ENCODE data around the gene OGFR. TPM values are rescaled to one million over a fixed set of nuclear protein-coding genes. Genes with fewer than 3 reads are reported as not detected.
A peak's percentile ranks its signal among the peaks of the same experiment; 100 is the strongest.

The OGFR gene
- total RNA-seq, 1 experiment from 2014 or later, result 47.3 TPM

GRCh38 chr20:62765432-62766070 lies 39.1 kb upstream of the OGFR start:
- in situ Hi-C loops (cut with HindIII; ENCODE audit: low pct_unique_long_range_greater_than_20kb, low sequenced_read_pairs) (no loop called here), intact Hi-C loops (cut with micrococcal nuclease; ENCODE audit: unreplicated experiment) (no loop called here)
- ATAC-seq, result peak; percentile 11
- Histone ChIP-seq H3K9me3 (ENCODE audit: control insufficient read depth, insufficient read depth, low read depth, low read length) (no peaks in the 10 kb centered on the region), H3K27ac (ENCODE audit: low read length) (no peak overlapping the region), H3K36me3 (ENCODE audit: control insufficient read depth, insufficient read depth, low read length) (no peaks in the 10 kb centered on the region), H3K27me3 (ENCODE audit: control insufficient read depth, insufficient read depth, low read length) (no peaks in the 10 kb centered on the region), H3K4me3 (ENCODE audit: low read depth in 2 of 2, low read length in 2 of 2) (no peak overlapping the region), H3K4me1 (ENCODE audit: control insufficient read depth, insufficient read depth, low read length) (no peaks in the 10 kb centered on the region)
- no TSS peak for BruUV-seq (replicated peaks)
- POLR2A ChIA-PET, result interaction anchor here (1.1 kb wide), 1 partner anchor 64 kb away, joined by 3 read pairs; no protein-coding TSS in a partner anchor
- TF ChIP-seq SIN3A (IDR thresholded peaks at IDR 0.05; ENCODE audit: borderline replicate concordance, insufficient read depth, low read depth, low read length) (no peak), TCF7L2 (IDR thresholded peaks at IDR 0.05; ENCODE audit: low read depth, low read length) (no peak), POLR2AphosphoS5 (IDR thresholded peaks at IDR 0.05; ENCODE audit: low read depth, low read length) (no peak), CTCF (IDR thresholded peaks at IDR 0.05) (no peak), REST (IDR thresholded peaks at IDR 0.05; ENCODE audit: insufficient read depth in 1 of 2, low read depth in 2 of 2, low read length in 1 of 2) (no peak)
- DNase-seq (ENCODE audit: low read depth, low spot score), result no peak
- CTCF ChIA-PET, result no interaction called here

- DNase-seq (ENCODE audit: low read depth, low spot score), result no peak
- ChIA-PET POLR2A (interaction anchor here (1.1 kb wide), 1 partner anchor 65 kb away, joined by 3 read pairs; no protein-coding TSS in a partner anchor), CTCF (interaction anchor here (0.8 kb wide), 1 partner anchor 319 kb away, joined by 4 read pairs; no protein-coding TSS in a partner anchor)
- BruUV-seq (replicated peaks), result no TSS peak
- no peak for ATAC-seq
- no peak for TF ChIP-seq CTCF (IDR thresholded peaks at IDR 0.05)
- no peak for TF ChIP-seq TCF7L2 (IDR thresholded peaks at IDR 0.05; ENCODE audit: low read depth, low read length)
- no peak for TF ChIP-seq REST (IDR thresholded peaks at IDR 0.05; ENCODE audit: insufficient read depth in 1 of 2, low read depth in 2 of 2, low read length in 1 of 2)
- no peak for TF ChIP-seq POLR2AphosphoS5 (IDR thresholded peaks at IDR 0.05; ENCODE audit: low read depth, low read length)
- Histone ChIP-seq H3K9me3 (ENCODE audit: control insufficient read depth, insufficient read depth, low read depth, low read length) (no peaks in the 10 kb centered on the region), H3K4me1 (ENCODE audit: control insufficient read depth, insufficient read depth, low read length) (no peaks in the 10 kb centered on the region), H3K4me3 (ENCODE audit: low read depth in 2 of 2, low read length in 2 of 2) (no peak overlapping the region), H3K36me3 (ENCODE audit: control insufficient read depth, insufficient read depth, low read length) (no peaks in the 10 kb centered on the region), H3K27ac (ENCODE audit: low read length) (no peak overlapping the region), H3K27me3 (ENCODE audit: control insufficient read depth, insufficient read depth, low read length) (no peaks in the 10 kb centered on the region)
- intact Hi-C loops (cut with micrococcal nuclease; ENCODE audit: unreplicated experiment) (no loop called here), in situ Hi-C loops (cut with HindIII; ENCODE audit: low pct_unique_long_range_greater_than_20kb, low sequenced_read_pairs) (no loop called here)
Observed at GRCh38 chr20:62766071-62766450, 38.6 kb upstream of the OGFR start.
